Activated gamma-delta T cell treated with anti-CD3 and anti-CD28 coated beads, Interleukin-2, amount 50 U/mL, for 16 hours (primary cell): Measurements from ENCODE around the gene PILRA.

Source experiments
- DNase-seq: peaks from one replicate; pipeline ENCODE4 v3.0.0-alpha.2; 2020; ENCODE audit warnings: low read depth

PILRA gene

DNA sequence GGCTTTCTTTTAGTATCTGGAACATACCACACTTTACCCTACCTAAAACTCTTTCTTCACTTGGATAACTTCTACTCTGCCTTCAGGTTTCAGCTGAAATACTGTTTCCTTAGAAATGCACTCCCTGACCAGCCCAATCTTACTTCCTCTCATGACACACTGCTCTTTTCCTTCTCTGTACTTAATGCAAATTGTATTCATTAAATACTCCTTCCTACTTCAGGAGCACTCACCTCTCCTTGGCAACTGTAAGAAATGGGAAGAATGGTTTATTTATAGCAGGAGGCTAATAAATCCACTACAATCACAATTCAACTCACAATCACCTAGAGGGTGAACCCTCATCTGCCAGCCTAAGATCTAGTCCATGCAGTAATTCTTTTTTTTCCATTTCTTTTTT lies 40.1 kb downstream of the PILRA start:
- DNase-seq: no peak

DNA sequence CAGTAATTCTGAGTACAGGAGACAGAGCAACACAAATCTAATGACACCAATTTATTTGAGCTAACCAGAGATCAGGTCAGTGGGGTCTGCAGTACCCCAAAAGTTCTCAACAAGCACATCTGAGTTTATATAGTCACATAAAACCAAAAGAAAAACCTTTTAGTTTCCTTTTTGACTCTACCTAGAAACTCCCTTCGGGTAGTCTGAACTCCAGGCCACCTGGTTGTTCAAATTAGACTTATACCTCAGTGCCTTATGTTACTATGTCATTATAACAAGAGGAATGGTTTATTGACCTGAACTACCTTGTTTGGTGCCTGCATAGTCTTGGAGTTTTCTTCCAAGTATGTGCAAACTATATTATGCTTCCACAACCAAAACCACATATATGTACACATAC lies 40.6 kb downstream of the PILRA start:
- DNase-seq: no peak

DNA sequence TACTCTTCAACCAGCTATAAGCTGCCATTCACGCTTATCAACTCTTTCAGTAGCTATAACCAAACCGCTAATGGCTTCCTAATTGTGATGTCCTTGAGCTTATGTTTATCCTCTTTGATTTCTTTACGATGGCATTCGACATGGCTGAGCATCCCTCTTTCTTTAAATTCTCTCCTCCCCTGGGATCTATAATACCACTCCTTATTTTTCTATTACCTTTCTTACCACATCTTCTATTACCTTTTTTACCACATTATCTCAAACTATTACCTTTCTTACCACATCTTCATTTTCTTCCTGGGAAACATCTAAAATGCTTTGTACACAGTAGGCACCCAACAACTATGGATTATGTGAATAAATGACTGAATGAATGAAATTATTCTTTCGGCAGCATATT lies 42.2 kb downstream of the PILRA start:
- no peak for DNase-seq

DNA sequence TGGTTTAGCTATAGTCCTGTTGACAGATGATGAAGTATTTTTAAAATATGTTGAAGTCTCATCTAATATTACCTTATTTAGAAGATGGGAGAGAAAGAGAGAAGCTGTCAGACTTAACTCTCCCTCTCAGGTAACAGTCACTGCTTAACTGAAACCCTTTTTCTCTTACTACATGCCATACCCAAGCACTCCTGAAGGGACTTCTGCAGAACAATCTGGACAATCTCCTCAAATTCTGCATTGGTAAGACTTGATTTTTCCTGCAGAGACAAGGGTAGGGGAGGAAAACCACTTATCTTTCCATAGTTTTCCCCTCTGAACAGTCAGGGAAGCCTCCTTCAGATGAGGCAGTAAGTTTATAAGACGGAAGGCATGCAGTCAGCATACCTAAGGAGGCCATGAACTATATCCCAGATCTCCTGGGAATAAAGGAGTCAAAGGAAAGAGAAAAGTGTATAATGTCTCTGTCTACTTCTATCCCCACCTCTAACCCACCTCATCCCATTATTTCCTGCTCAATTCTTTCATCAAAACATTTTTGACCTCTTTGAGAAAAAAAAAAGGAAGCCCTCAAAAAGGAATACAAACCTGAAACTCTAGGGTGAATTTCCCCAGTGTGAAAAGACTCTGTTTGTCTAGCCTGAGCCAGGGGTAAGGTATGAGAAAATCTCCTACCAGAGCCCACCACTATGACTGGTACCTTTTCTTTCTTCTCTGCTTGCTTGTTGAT lies 45.8 kb downstream of the PILRA start:
- DNase-seq: no peak

DNA sequence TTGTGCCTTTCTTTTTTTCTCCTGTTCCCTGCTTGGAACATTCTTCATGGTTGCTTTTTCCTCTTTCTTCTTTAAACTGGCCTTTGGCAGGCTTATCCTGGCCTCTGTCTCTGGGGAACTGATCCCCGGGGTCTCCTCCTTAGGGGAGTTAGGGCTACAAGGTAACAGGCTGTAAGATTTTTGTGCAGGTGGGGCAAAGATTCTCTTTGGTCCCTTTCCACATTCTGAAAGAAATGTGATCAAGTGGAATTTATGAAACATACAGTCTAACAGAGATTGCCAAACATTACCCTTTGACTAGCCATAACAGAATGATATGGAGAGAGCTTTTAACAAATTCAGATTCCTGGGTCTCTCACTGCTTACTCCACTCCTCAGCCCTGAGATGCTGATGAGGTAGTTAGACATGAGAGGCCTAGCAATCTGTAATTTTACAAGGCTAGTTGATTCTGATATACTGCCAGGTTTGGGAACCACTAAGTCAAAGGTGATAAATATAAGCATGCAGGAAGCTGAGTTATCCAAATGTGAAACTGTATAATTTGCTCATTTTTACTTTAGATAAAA lies 46.5 kb downstream of the PILRA start:
- no peak for DNase-seq

DNA sequence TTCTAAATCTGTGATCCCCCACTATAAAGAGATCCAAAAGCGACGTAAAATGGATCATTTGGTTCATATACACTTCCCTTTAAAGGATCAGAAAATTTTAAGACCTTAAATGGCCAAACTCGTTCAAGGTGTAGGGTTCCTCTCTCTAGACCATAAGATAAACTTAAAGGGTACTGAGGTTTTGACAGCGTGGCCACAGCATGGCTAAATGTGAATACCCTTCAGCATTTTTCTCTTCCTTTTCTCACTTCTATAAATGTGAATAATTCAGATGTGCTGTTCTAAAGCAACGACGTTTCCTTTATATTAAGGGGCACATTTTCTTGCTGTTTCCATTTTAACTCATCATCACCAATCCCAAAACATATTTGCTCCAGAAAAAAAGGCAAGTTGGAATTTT lies 50.0 kb downstream of the PILRA start:
- no peak for DNase-seq

DNA sequence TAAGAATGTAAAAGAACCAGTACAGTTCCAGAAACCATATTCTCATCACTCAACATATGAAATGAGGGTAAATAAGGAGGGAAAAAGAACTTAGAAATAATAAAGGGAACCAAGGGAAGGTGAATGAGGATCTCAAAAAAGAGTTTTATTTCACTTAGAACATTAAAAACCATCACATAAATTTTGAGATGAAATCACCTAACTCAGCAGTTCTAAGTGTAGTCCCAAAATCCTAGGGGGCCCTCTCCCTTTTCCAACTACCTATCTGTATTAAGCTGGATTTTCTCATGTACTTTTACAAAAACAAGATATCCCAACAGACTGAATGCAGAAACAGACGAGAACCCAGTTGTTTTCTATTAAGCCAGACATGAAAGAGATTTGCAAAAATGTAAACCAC lies 52.1 kb downstream of the PILRA start:
- no peak for DNase-seq

DNA sequence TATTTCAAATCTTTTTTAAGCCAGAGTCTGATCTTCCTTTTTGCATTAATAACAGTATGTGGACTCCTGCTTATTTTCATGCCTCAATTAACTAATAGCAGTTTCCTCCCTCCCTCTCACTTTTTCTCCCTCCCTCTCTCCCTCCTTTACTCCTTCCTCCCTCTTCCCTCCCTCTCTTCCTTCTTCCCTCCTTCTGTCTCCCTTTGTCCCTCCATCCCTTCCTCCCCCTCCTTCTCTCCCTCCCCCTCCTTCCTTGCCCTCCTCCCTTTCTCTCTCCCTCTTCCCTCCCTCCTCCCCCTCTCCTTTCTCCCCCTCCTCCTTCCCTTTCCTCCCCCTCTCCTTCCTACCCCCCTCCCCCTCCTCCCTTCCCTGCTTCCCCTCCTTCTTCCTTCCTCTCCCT lies 53.2 kb downstream of the PILRA start:
- DNase-seq: no peak

DNA sequence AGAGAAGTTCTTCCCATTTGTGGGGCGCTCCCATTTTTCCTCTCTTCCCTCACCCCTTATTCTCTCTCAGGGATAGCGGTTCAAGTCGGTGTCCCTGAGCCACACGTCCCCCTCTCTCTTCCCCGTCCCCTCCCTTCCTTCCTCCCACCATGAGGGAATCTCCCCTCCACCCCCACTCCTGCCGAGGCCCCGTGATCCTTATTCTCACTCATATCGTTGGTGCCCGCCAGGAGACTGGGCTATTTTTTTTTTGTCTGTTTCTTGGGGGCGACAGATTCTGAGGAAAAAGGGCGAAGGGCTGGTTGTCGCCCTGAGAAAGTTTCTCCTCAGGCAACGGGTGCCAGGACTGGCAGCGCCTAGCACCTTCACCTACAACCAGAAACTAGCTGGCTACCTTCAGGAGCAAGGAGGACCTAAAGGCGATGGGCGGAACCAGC lies 54.5 kb downstream of the PILRA start:
- DNase-seq: no peak

DNA sequence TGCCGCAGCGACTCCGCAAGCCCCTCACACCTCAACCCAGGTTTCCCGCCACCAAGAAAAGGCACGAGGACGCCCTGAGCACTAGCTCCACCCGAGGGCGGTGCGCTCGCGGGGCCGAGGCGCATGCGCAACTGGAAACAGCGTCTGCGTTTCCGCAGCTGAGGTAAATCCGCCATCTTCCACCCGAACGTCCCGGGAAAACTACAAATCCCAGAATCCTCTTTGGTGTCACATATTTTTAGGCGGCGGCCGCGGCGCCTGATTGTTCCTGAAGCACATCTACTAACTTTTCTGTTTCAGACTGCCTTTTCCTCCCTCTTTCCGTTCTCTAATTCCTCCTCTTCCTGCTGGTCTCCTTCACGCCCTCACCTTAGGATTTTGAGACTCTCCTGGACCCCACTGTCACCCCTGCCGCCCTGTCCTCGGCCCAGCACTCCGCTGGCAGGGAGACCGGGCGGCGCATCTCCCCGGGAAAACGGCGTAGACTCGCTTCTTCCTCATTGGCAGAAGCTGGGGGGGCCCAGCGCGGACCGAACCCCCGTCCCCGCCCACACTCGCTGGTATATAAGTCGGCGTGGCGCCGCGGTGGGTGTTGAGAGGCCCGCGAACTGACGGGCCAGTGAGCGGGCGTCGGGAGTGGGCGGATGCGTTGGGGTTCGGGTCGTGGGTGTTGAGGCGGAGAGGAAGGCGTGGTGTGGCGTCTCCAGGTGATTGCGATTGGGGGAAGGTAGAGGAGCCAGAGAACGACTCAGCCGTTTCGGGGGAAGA lies 55.1 kb downstream of the PILRA start, which contains the start of gene ZCWPW1:
Gene ZCWPW1, minus strand, starts transcription at position 505 of the 768 bp plus-strand sequence. CDS start 8,054 bp downstream, outside the sequence.
- DNase-seq: peak; percentile 94

DNA sequence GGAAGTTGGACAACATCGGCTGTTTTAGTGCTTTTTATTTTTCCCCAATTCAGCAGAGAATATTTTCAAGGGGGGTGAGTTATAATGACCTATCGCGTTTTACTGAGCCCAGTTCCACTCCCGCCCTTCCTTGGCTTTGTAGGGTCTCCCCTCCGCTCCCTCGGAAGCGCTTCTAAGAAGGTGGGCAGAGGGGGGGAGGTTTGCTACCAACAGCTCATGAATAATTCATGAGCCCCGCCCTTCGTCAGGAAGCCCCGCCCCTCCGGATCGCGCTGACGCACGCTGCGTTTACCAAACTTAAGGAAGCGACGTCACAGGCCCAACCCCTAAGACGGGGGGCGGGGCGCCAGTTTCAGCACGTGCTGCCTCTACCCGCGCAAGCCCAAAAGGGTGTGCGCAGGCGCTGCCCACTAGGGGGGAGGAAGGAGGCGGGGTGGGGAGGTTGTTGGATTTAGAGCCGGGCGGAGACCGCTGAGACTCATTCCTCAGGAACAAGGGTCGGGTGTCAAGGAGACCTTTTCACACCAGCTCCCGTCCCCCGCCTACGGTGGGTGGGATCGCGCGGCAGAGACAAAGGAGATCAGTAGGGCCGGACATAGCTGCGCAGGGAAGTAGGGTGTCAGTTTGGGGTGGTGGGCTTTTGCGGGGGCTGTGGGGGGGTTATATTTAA lies 55.8 kb downstream of the PILRA start:
- DNase-seq: peak; percentile 100

DNA sequence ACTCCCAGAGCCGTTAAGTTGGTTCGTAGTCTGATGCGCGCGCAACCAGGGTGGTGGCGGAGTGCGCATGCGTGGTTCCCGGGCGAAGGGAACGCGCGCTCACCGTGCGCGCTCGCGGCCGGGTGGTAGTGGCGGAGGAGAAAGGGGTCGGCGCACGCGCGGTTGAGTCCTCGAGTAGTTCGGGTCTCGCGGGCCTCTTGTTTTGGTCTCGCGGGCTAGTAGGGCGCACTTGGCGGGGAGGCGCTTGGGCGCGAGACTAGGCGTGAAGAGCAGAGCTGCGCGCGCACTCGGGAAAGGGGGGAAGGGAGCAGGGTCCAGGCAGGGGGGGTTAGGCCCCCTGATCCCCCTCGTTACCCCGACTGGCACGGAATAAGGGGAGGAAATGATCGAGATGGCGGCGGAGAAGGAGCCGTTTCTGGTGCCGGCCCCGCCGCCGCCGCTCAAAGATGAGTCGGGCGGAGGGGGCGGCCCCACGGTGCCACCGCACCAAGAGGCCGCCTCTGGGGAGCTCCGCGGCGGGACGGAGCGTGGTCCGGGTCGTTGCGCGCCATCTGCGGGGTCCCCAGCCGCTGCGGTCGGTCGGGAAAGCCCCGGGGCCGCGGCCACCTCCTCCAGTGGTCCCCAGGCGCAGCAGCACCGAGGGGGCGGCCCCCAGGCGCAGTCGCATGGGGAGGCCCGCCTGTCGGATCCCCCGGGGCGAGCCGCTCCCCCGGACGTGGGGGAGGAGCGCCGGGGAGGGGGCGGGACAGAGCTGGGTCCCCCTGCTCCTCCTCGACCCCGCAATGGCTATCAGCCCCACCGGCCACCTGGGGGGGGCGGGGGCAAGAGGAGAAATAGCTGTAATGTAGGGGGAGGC lies 56.6 kb downstream of the PILRA start, which contains the start of gene MEPCE:
Gene MEPCE, plus strand, starts transcription at position 195 of the 856 bp plus-strand sequence. Its CDS starts 188 bp downstream, at position 383.
- peak; percentile 95 for DNase-seq

DNA sequence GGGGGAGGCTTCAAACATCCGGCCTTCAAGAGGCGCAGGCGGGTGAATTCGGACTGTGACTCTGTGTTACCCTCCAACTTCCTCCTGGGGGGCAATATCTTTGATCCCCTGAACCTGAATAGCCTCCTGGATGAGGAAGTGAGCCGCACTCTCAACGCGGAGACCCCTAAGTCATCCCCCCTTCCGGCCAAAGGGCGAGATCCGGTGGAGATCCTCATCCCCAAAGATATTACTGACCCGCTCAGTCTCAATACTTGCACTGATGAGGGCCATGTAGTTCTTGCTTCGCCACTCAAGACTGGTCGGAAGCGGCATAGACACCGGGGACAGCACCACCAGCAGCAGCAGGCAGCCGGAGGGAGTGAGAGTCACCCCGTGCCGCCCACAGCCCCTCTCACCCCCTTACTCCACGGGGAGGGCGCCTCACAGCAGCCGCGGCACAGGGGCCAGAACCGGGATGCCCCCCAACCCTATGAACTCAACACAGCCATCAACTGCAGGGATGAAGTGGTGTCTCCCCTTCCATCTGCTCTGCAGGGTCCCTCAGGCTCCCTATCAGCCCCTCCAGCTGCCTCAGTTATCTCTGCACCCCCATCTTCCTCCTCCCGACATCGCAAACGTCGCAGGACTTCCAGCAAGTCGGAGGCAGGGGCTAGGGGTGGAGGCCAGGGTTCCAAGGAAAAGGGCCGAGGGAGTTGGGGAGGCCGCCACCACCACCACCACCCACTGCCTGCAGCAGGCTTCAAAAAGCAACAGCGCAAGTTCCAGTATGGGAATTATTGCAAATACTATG lies 57.4 kb downstream of the PILRA start:
- peak; percentile 26 for DNase-seq

DNA sequence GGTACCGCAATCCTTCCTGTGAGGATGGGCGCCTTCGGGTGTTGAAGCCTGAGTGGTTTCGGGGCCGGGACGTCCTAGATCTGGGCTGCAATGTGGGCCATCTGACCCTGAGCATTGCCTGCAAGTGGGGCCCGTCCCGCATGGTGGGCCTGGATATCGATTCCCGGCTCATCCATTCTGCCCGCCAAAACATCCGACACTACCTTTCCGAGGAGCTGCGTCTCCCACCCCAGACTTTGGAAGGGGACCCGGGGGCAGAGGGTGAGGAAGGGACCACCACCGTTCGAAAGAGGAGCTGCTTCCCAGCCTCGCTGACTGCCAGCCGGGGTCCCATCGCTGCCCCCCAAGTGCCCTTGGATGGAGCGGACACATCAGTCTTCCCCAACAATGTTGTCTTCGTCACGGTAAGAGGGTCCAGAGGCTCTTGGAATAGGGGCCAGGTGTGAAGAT lies 58.0 kb downstream of the PILRA start:
- DNase-seq: no peak

DNA sequence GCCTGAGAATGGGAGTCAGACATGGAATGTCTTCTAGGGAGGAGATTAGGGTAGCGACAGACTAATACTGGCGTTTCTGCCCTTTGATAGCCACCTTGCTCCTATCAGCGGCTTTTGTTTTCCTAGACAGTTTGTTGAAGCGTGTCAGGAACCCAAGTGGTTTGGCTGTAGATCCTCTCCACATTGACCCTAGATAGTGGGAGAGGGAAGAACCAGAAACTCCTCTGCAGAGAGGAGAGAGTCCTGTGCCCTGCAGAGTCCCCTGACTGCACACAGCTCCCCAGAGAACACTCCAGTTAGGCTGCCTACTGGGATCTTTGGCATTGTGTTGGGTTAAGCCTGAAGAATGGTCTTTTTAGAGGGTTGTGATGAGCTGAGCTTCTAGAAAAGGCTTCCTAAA lies 58.8 kb downstream of the PILRA start:
- no peak for DNase-seq

DNA sequence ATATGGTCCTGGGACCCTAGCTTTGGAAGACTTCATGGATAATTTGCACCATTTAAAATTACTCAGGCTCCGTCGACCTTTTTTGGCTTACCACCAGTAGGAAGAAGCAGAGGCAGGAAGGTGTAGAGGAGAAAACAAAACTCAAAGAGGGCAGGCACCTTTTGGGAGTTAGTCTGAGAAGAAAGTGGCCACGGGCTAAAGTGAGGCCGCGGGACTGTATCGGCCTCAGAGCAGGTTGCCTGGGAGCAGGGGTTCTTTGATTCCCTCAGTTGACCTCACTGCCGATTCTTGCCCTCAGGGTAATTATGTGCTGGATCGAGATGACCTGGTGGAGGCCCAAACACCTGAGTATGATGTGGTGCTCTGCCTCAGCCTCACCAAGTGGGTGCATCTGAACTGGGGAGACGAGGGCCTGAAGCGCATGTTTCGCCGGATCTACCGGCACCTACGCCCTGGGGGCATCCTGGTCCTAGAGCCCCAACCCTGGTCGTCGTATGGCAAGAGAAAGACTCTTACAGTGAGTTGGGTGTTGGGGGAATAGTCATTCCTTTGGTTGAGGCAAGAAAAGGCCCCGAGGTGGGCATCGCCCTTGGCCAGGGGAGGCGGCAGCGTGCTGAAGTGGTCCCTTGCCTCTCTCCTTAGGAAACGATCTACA lies 59.5 kb downstream of the PILRA start:
- no peak for DNase-seq

DNA sequence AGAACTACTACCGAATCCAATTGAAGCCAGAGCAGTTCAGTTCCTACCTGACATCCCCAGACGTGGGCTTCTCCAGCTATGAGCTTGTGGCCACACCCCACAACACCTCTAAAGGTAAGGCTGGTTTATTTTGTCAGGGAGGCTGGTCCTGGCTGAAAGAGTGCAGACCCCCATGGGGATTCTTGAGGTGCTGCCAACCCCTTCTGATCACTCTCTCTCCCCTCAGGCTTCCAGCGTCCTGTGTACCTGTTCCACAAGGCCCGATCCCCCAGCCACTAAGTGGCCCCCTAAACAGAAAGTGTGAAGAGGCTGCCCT lies 59.9 kb downstream of the PILRA start:
- no peak for DNase-seq

DNA sequence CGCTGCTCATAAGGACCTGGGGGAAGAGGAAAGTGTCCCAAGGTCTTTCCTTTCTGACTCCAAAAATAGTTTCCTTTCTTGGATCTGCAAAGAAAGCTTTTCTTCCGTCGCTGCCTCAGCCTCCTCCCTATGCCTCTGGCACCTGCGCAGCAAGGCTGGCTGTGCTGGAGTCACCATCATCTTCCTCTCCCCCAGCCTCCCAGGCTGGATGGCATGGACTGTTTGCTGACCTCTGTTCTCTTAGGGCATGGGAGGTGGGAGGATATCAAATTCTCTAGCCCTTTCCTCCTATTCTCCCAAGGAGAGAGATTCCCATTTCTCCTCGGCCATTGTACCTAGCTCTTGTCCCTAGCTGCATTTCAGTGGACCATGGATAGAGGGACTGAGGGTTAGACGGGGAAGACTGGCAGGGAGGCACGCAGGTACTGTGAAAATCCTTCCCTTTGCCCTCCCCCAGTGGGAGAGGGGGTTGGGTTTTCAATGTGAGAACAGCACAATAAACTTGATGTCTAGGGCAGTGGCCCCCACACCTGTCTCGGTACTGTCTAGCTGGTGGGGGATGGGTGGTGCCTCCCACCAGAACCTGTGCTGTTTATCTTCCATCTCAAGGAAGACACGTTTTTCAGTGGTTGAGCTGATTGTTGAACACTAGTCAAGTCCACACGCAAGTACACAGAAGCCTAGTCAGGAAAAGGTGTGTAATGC lies 60.5 kb downstream of the PILRA start:
- no peak for DNase-seq

DNA sequence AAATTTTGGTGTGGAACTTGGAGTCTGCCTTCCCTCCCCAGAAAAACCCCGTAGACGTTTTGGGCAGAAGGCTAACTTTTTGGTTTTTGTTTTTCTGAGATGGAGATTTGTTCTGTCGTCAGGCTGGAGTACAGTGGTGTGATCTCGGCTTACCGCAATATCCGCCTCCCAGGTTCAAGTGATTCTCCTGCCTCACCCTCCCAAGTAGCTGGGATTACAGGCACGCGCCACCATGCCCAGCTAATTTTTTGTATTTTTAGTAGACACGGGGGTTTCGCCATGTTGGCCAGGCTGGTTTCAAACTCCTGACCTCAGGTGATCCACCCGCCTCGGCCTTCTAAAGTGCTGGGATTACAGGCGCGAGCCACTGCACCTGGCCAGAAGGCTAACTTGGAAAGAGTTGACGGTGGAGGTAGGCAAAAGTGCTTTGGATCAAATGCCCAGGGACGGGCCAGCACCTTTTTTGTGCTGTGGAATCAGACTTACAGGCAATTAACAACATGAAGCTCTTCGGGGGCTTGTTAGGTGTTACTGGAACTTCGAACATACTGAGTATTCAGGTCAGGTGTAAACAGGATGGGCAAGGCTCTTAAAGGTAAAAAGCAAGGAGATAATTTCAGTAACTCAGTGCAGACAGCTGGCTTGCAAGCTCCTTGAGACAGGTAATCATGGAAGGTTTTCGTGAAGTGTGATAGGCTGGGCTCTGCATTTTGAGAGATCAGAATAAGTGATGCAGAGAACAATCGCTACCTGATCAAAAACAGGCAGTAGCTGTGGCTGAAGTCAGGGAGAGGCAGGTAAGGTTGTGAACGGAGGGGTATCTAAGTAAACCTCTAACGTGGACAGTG lies 61.2 kb downstream of the PILRA start:
- no peak for DNase-seq
